ENCODE results near the gene TOP3A. TPM values are rescaled to one million over a fixed set of nuclear protein-coding genes. Genes with fewer than 3 reads are reported as not detected.

TOP3A gene
- total RNA-seq, 1 experiment from 2014 or later, result 48.8 TPM

GRCh38 chr17:18228176-18228682 is 86.6 kb downstream of the TOP3A start:
- DNase-seq (ENCODE audit: low read depth, low spot score) (no peak), ATAC-seq (no peak)
- H3K27ac ChIP-seq (ENCODE audit: low read depth, low read length), result no peak overlapping the region
- ChIA-PET CTCF (no interaction called here), RAD21 (ENCODE audit: low non-redundant PET in 1 of 2, low total read pairs in 2 of 2, uncharacterized antibody in 2 of 2, unreplicated experiment in 2 of 2) (no interaction called here), POLR2A (no interaction called here)
- peaks cover 12 to 21% of the 10 kb centered on the region in 2 experiments; a peak in 3 of 4 replicates for H3K4me1 ChIP-seq (ENCODE audit: control insufficient read depth in 1 of 2, insufficient read depth in 2 of 2, low read length in 2 of 2)
- no peaks in the 10 kb centered on the region for H3K9me3 ChIP-seq (ENCODE audit: control insufficient read depth in 1 of 2, insufficient read depth in 1 of 2, low read depth in 1 of 2, low read length in 2 of 2)
- no TSS peak for BruUV-seq (replicated peaks)
- no peak overlapping the region for H2AFZ ChIP-seq (ENCODE audit: low read depth, low read length, poor library complexity, severe bottlenecking)
- no peak overlapping the region for H3K9ac ChIP-seq (ENCODE audit: low read length)
- H3K9me2 ChIP-seq (ENCODE audit: insufficient read depth), result no peaks in the 10 kb centered on the region
- no peaks in the 10 kb centered on the region for H3K27me3 ChIP-seq (ENCODE audit: insufficient read depth, low read length)
- intact Hi-C loops (cut with micrococcal nuclease), result no loop called here
- H4K20me1 ChIP-seq (ENCODE audit: insufficient read depth), result no peaks in the 10 kb centered on the region
- no peak overlapping the region for H3K4me2 ChIP-seq (ENCODE audit: low read length)
- H3K4me3 ChIP-seq (replicated peaks in 1 of 2; ENCODE audit: low read depth in 1 of 2, low read length in 2 of 2), result no peak overlapping the region
- peaks cover 17% of the 10 kb centered on the region for H3K79me2 ChIP-seq (ENCODE audit: insufficient read depth, low read length)
- H3K36me3 ChIP-seq (ENCODE audit: control insufficient read depth in 1 of 2, insufficient read depth in 2 of 2, low read length in 2 of 2), result no peaks in the 10 kb centered on the region
- no peak for TF ChIP-seq CEBPB (IDR thresholded peaks at IDR 0.05; ENCODE audit: low read depth)
- no peak for TF ChIP-seq RAD21 (IDR thresholded peaks at IDR 0.05; ENCODE audit: low read depth)
- TF ChIP-seq POLR2AphosphoS5 (IDR thresholded peaks at IDR 0.05; ENCODE audit: low read depth, low read length), result no peak

DNA sequence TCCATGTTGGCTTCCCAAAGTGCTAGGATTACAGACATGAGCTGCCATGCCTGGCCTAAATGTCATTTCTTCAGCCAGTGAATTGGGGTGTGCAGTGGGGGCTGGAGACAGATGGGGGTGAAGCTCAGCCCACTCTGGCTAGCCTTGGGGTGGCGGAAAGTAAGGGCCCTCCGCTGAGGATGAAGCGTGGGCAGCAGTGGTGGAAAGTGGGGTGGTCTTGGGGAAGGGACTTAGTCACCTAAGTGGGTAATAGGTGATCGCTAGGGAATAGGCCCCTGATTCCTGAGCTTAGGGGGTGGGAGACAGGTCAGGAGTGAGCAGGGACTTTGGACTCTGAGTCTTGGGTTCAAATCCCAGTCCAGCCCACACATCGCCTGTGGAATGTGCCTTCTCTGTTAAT is 87.2 kb downstream of the TOP3A start:
- no peak for DNase-seq (ENCODE audit: low read depth, low spot score)
- no peaks in the 10 kb centered on the region for H3K9me2 ChIP-seq (ENCODE audit: insufficient read depth)
- H3K9ac ChIP-seq (ENCODE audit: low read length), result no peak overlapping the region
- ATAC-seq, result no peak
- H3K4me1 ChIP-seq (ENCODE audit: control insufficient read depth in 1 of 2, insufficient read depth in 2 of 2, low read length in 2 of 2), result peaks cover 12 to 21% of the 10 kb centered on the region in 2 experiments; a peak in 3 of 4 replicates
- ChIA-PET RAD21 (ENCODE audit: low non-redundant PET in 1 of 2, low total read pairs in 2 of 2, uncharacterized antibody in 2 of 2, unreplicated experiment in 2 of 2) (no interaction called here), CTCF (no interaction called here), POLR2A (no interaction called here)
- no peak overlapping the region for H3K27ac ChIP-seq (ENCODE audit: low read depth, low read length)
- H3K79me2 ChIP-seq (ENCODE audit: insufficient read depth, low read length), result peaks cover 17% of the 10 kb centered on the region
- no peak overlapping the region for H3K4me2 ChIP-seq (ENCODE audit: low read length)
- no peaks in the 10 kb centered on the region for H3K27me3 ChIP-seq (ENCODE audit: insufficient read depth, low read length)
- H2AFZ ChIP-seq (ENCODE audit: low read depth, low read length, poor library complexity, severe bottlenecking), result no peak overlapping the region
- no peaks in the 10 kb centered on the region for H4K20me1 ChIP-seq (ENCODE audit: insufficient read depth)
- H3K4me3 ChIP-seq (replicated peaks in 1 of 2; ENCODE audit: low read depth in 1 of 2, low read length in 2 of 2), result no peak overlapping the region
- TF ChIP-seq RAD21 (IDR thresholded peaks at IDR 0.05; ENCODE audit: low read depth) (no peak), JUND (IDR thresholded peaks at IDR 0.05) (no peak)
- intact Hi-C loops (cut with micrococcal nuclease), result no loop called here
- BruUV-seq (replicated peaks), result no TSS peak
- no peaks in the 10 kb centered on the region for H3K36me3 ChIP-seq (ENCODE audit: control insufficient read depth in 1 of 2, insufficient read depth in 2 of 2, low read length in 2 of 2)
- H3K9me3 ChIP-seq (ENCODE audit: control insufficient read depth in 1 of 2, insufficient read depth in 1 of 2, low read depth in 1 of 2, low read length in 2 of 2), result no peaks in the 10 kb centered on the region
